Mononuclear cell (primary cell): ENCODE data around the gene ACY1. TPM values are rescaled to one million over a fixed set of nuclear protein-coding genes. Genes with fewer than 3 reads are reported as not detected.

Experiments used
- total RNA-seq: library from RNA; depleted of rRNA; stranded (reverse); fragments of >200 nt; gene quantifications from one replicate; pipeline ENCODE4 v1.2.3, GENCODE V29; 2012

ACY1 gene
- total RNA-seq, 1 donor = 3.3 TPM

Other genes starting within 250 kb of the ACY1 start
- not detected for gene IQCF6, start 204.3 kb upstream of the ACY1 start, total RNA-seq
- not detected for gene IQCF2, start 121.9 kb upstream of the ACY1 start, total RNA-seq
- gene IQCF5, start 107.9 kb upstream of the ACY1 start, total RNA-seq = not detected
- gene IQCF1, start 80.2 kb upstream of the ACY1 start, total RNA-seq = not detected
- 2.7 TPM for gene RRP9, start 41.6 kb upstream of the ACY1 start, total RNA-seq
- 6.2 TPM for gene PARP3, start 41.2 kb upstream of the ACY1 start, total RNA-seq
- 0.10 TPM for gene GPR62, start 28.2 kb upstream of the ACY1 start, total RNA-seq
- gene PCBP4, start 16.1 kb upstream of the ACY1 start, total RNA-seq = 5.6 TPM
- gene ABHD14B, start 9.5 kb upstream of the ACY1 start, total RNA-seq = 41.8 TPM
- gene ABHD14A, start 8.5 kb upstream of the ACY1 start, total RNA-seq = 6.6 TPM
- gene RPL29, start 12.4 kb downstream of the ACY1 start, total RNA-seq = 1,675 TPM
- 7.0 TPM for gene DUSP7, start 73.0 kb downstream of the ACY1 start, total RNA-seq
- gene POC1A, start 170.9 kb downstream of the ACY1 start, total RNA-seq = 0.21 TPM
- 20.4 TPM for gene ALAS1, start 214.6 kb downstream of the ACY1 start, total RNA-seq
- 0.21 TPM for gene TLR9, start 242.1 kb downstream of the ACY1 start, total RNA-seq